CD4-positive, alpha-beta T cell treated with Interleukin-1 beta for 1 hour (primary cell): ENCODE results near the gene ABCD2.
"Not testable (repeated sequence)": the region's sequence is repeated elsewhere in the genome, so short reads cannot be mapped to it uniquely, and the experiment has no call there.

ENCODE experiments used
- DNase-seq, 2 donors: peaks; one replicate each; pipeline ENCODE4 v3.0.0-alpha.2; 2020 to 2022

ABCD2 gene

DNA sequence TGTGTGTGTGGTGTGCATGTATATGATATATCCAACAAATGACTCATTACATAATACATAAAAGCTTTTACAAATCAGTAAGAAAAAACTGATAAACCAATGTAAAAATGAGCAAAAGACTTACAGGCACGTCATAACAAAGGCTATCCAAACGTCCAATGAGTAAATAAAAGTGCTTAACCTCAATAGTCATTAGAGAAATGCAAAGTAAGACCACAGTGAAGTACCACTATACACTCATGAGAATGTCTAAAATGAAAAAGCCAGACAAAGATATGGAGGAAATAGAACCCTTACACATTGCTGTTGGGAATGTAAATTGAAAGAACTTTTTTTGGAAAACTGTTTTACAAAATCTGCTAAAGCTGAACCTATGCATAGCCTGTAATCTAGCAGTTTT lies 7.8 kb downstream of the ABCD2 start:
- DNase-seq, result no peak

DNA sequence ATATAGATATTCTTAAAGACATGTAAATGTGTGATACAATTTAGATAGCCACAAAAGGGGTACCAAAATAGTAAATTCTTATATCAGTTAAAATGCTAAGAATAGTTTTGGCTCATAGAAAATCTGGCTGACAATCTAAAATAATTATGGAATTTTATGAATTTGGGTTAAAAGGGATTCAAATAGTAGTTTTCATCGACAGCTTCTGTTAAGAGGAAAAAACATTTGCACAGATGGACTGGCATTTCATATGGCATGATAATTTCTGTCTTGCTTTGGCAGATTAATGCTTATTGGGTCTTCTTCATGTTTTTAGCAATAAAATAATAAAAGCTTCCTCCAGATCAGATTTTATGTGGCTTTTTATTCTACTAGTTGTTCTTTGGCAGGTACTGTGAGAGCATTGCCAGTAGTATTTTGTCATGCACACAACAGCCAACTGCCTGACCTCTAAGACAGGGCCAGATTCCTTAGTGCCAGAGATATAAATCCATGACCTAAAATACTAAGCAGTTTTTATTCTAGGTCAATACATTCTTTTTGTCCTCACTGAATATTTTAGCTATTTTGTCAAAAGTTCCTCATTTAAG lies 9.1 kb downstream of the ABCD2 start:
- no peak for DNase-seq

DNA sequence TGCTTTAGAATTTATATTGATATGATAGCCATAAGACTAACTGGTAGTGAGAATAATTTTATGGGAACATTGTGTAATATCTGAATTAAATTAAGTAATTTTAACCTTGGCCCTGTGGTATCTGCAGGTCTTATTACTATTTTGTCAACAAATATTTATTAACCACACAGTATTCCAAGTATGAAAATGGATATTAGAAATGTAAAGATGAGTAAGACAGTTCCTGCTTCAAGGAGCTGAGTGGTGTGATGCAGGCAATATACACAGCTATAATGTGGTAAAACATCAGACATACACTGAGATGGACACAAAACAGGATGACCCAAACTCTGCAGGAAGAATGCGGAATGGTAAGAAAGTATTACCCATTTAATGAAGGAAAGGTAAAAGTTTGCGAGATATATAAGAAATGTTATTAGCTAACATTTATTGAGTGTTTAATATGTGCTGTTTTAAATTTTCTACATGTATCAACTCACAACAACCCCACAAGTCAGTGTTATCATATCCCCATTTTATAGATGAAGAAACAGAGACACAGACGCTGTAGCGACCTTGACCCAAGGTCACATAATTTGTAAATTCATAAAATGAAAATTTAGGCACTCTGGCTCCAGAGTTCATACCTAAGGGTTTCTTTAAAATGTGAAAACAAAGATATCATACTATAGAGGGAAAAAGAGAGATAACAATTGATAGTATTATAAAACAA lies 12.7 kb downstream of the ABCD2 start:
- no peak for DNase-seq

DNA sequence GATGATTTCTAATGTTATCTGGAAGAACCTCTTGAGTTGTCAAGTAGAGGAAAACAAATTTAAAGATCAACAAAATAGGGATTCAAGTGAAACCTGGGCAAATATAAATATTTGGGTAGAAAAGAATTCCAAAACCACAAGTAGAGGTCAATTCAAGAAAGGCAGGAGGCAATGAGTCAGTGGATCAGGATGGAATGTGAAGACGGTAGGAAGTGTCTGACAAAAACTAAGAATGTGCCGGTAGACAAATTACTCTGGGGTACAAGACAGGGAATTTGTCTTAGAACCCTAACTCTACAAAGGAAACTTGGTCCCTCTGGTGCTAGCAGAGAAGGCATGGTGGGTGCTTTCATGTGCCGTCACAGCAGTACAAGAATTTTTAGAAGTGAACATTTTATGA lies 13.6 kb downstream of the ABCD2 start:
- no peak for DNase-seq

DNA sequence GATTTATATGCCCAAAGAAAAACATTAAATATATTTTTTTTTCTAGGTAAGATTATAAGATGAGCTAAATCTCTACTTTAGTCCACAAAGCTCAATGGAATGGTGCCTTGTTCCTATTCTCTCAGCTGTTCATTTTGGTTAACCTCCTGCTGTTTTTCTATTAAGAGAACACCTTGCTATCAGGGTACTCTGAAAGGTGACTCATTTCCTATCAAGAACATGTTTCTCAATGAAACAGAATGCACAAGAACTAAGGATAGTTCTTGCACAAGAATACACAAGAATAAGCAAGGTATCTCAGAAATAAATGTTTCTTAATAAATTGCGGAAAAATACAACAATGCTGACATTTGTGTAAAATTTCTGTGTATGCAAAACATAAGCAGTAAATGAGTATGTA lies 14.1 kb downstream of the ABCD2 start:
- no peak for DNase-seq

DNA sequence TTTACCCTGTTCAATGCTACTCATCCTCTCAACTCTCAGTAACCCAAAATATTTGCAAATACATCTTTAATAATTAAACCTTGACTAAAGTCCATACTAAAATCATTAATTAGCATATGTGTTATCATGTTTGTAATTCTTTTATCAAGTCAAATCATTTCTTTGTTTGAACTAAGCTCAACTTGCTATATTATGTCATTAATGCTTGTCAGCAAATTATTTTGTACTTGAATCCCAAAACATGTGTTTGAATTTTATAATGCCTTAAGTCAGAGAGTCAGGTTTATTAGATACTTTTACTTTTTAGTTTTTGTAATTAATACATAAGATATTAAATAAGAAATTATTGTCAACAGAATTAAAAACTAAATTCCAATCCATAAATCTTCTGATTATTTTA lies 16.5 kb downstream of the ABCD2 start:
- no peak for DNase-seq

DNA sequence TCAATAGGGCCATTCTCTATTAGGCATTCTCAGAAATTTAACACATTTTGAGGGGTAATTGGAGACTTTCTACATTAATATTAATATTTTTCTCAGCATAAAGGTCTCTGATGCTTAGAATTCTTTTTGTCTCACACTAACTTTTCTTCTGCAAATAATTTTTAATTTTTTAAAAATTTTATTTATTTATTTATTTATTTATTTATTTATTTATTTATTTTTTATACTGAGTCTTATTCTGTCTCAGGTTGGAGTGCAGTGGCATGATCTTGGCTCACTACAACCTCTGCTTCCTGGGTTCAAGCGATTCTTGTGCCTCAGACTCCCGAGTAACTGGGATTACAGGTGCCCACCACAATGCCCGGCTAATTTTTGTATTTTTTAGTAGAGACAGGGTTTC lies 17.7 kb downstream of the ABCD2 start:
- DNase-seq, result not testable (repeated sequence)

DNA sequence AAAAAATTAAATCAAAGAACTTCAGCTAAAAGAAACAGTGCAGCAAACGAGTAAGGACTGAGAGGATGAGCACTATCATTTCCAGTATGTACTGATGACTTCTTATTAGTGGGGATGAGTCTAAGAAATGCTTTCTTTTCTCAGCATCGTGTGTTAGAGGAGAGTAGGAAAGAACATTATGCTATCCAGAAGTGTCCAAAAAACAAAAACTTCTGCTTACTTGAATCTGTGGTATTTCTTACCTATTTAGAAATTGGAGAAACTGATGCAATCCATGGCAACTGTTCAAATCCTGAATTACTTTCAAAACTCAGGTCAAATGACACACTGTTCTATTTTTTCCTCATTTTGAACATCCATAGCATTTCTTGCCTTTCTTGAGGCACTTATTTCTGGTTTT lies 23.7 kb downstream of the ABCD2 start:
- DNase-seq, result no peak

DNA sequence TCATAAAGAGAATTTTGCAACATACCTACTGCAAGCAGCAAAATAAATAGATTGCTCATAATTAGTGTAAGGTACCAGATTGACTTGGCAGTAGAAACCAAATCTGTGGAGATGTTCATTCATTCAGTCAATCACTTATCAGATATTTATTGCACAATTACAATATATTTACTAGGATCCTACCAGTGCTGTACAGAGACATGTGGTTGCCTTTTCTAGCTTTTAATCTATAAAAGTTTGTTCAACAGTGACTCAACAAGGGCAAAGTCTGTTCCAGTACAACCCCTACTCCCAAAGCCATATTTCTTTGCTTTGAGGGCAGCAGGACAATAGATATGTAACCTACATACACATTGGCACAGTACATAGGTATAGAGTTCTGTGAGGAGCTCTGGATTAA lies 27.3 kb downstream of the ABCD2 start:
- DNase-seq, result no peak

DNA sequence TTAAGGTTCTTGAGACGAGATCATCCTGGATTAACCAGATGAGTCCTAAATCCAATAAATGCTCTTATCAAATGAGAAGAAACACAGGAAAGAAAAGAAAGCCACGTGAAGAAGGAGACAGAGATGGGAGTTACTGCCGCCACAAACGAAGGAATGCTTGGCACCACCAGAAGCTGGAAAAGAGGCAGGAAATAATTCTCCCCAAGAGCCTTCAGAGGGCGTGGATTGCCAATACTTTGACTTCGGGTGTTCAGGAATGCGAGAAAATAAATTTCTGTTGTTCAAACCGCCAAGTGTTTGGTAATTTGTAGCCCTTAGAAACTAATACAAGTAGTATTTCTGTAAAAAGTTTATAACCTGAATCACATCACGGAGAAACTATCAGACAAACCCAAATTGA lies 31.3 kb downstream of the ABCD2 start:
- no peak for DNase-seq

DNA sequence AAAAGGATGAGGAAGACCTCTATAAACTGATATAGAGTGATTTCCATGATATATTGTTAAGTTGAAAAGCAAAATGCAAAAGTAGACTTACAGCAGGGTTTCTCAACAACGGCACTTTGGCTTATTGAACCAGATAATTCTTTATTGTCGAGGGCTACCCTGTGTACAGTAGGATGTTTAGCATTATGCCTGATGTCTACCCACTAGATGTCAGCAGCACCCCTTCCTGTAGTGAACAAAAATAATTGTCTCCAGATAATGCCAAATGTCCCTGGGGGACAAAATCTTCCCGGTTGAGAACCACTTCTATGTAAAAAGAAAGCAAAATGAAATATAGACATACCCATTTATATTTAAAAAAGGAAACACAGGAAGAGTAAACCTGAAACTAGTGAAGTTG lies 32.4 kb downstream of the ABCD2 start:
- peak; percentile 10 to 56 for DNase-seq

DNA sequence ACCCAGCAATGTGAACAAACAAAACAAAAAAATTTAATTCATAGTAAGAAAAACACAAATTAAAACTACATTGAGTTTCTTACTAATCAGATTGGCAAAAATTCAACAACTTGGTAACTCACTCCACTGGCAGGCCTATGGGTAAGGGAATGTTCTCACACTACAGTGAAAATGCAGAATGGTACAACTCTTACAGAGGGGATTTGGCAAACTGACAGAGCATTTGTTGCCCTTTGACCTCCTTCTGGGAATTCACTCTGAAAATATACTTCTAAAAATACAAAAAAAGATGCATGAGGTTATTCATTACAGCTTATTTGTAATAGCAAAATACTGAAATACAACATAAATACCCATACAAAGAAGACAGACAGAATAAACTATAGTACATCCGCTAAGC lies 32.8 kb downstream of the ABCD2 start:
- no peak for DNase-seq

DNA sequence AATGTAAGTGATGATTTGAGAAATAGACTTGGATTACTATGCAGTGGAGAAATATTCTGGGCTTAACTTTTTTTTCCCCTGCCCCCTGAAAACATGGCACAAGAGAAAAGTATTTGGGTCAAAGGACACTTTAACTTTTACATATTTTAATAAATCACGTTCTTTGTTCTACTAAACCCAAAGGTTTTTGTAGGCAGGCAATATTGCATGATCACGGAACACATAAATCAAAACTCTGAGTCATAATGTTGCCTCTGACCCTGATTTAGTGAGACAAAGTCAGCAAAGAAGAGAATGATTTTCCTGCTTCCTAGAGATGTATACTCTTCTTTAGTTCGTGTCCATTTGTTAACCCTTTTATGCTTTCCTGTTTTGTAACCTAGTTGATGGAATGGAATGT lies 38.0 kb downstream of the ABCD2 start:
- no peak for DNase-seq

DNA sequence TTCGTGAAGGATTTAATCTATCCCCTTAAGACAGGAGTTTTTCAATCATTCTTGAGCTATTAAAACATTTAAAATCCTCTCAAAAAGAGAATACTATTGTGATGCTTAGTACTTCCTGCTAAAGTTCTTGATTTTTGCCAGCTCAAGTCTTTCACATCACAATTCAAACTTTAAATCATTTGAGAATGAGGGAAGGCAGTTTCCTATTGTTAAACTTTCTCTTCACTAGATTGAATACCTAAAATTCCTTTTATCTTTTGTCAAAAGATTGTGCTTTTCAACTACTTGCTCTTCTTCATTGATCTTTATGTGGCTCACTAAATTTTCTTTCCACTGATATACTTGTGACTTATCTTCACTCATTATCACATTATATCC lies 44.1 kb downstream of the ABCD2 start:
- DNase-seq, result no peak

DNA sequence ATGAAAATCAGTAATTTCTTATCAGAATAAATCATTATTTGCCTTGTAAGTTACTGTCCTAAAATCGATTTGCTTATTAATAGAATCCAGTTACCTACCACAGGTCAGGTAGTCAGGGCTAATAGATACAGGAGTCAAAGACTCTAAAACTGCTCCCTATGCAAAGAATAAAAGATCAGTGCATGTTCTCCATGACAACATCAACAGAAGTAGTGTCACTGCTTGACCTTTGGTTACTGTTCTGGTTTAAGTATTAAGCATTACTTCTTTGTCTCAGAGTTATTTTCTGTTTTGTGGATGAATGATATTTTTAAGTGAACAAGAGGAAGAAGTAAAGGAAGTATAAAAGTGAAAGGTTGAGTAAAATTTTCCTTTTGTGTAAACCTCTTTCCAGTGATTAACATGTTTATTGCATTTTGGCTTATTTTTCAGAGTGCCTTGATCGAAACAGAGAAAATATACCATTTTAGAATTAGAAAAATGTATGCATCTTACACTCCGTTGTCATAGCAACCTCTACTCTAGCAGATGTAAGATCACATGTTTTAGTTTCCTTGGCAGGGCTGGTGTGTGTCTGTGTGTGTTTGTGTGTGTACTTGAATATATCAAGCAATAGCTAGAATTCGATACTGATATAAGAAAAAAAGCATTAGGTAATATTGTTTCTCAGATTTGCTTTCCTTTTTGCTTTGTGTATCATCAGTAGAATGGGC lies 44.7 kb downstream of the ABCD2 start:
- no peak for DNase-seq

DNA sequence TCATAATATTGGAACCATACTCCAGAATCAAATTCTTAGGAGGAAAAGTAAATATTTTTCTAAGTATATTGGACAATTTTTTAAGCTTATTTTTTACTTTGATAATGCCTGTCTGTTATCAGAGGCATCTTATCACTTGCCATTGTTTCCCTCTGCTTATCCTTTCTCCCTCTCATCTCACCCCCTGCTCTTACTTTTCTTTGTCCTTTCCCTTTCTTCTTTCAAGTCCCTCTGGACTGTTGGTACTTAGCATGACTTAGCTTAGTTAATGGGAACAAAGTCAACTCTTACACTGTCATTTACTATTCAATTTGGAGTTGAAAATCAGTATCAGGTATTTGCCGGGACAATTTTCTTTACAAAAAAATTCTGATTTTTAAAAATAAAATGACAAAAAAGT lies 45.2 kb downstream of the ABCD2 start:
- DNase-seq, result no peak

DNA sequence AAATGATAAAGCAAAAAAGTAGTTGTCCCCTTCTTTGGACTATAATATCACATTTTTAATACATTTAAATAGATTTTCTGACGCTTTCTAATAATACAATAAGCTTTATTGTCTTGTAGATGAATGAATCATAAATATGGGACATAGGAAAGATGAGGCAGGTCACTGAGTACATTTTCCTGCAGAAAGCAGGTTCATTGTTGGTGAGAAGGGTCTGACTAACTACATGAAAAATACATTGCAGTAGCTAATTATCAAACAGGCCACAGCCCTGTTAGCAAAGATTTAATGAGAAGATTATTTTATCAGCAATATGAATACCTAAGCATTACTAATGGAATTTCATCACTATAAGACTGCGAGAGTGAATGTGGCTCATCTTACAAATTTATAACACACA lies 45.6 kb downstream of the ABCD2 start:
- DNase-seq, result no peak

DNA sequence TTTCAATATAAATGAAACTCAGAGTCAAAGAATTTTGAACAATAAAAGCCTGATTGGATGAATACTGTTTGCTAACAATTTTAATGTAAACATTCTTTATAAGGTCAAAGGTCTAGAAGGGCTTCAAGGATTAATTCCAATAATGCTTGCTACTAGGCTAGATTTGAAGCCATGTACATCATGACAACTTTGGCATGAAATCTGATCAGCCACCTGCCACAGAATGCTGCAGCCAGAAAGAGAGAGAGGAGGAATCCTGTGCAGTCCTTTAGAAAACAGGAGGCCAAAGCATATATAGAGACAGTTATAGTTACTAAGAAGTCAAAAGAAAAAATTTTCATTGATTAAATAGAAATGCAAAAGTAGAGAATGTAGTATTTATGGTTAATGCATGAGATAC lies 47.1 kb downstream of the ABCD2 start:
- no peak for DNase-seq

DNA sequence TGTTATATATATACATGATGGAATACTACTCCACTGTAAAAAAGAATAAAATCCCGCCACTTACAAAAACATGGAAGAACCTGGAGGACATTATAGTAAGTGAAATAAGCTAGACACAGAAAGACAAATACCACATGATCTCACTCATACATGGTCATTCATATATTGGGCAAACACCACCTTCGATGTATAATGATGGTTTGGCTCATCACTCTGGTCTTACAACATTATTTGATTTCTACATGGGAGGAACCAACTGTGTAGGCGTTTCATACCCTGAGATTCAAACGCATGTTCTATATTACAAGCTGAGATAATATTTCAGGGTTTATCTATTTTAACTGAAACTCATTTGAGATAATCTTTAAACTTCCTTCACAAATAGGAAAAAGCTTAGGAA lies 48.3 kb downstream of the ABCD2 start:
- no peak for DNase-seq

DNA sequence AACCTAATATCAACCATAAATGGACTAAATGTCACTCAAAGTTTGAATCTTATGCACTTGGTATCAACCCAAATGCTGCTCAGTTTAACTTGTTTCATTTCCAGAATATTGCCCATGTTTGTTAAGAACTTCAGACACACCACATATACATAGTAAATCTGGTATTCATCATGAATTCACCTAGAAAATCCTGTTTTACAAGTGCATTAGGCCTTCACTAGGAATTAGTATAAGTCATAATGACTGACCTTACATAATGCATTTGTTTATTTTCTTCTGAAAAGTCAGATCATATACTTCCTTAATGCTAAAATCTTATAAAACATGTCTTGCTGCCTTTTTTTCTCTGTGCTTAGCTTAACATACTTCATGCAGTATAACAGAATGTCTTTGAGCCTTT lies 66.1 kb downstream of the ABCD2 start:
- DNase-seq, result no peak

DNA sequence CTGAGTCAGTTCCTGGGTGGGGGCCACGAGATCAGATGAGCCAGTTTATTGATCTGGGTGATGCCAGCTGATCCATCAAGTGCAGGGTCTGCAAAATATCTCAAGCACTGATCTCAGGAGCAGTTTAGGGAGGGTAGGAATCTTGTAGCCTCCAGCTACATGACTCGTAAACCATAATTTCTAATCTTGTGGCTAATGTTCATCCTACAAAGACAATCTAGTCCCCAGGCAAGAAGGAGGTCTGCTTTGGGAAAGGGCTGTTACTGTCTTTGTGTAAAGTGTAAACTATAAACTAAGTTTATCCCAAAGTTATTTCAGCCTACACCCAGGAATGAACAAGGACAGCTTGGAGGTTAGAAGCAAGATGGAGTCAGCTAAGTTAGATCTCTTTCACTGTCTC lies 75.4 kb downstream of the ABCD2 start:
- not testable (repeated sequence) for DNase-seq

DNA sequence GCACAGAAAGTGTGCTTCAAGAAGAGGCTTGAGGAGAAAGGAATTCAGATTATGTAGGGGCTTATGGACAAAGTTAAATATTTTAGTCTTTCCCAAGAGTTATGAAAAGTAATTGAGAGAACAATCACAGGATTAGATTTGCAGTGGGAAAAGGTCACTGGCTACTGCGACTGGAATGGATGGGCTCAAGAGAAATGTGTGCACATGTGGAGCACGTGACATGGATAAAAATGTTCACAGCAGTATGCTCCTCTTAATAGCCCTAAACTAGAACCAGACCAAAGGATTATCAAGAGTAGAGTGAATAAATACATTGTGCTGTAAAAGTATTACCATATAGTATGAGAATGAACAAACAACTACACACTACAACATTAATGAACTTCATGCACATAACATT lies 78.1 kb downstream of the ABCD2 start:
- DNase-seq, result no peak

DNA sequence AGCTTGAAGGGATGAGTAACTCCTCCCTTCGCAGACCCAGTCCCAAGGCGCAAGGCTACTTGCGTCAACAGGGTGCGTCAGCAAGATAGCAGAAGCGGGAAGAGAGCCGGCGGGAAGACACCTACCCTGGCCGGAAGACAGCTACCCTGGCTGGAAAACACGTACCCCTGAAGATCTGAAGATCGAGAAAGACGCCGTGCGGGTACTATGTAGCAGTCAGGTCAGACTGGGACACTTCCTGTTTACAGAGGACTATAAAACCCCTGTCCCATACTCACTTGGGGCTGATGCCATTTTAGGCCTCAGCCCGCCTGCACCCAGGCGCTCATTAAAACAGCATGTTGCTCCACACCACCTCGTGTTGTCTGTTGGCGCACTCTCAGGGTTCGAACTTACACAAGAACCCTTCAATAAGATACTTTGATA lies 80.9 kb downstream of the ABCD2 start:
- no peak for DNase-seq

DNA sequence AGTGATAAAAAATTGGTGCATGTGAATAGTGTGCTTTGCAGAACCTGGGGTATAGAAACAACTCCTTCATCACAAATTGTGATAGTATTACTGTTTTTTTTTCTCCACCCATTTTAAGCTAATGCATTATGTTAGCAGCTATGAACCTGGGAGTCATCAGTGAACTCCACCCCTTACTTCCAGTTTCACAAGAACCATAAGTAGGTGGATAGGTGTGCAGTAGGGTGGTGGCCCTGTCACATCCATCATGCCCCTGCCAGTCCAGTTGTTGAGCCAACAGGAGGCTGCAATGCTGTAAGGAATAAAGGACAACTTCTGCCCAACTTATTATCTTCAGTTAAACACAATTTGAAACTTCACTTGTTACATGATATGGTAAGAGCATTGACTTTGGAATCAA lies 85.7 kb downstream of the ABCD2 start:
- no peak for DNase-seq

DNA sequence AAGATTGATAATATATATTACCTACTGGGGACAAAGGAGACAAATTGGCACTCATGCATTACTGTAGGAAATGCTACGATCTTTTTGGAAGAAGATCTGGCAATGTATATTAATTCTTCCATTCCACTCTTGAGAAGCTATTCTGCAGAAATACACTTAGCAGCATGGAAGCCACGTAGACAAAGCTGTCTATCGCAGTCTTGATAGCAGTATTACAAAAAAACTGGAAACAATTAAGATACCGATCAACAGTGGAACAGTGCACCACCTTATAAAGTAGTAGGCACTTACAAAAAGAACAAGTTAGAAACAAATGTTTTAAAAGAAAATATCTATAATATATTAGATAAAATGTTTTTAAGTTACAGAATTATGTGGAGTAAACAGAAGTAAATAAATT lies 87.2 kb downstream of the ABCD2 start:
- DNase-seq, result no peak
